ENCODE data around the gene NOX5. TPM values are rescaled to one million over a fixed set of nuclear protein-coding genes. Genes with fewer than 3 reads are reported as not detected.

NOX5 gene
- total RNA-seq, 3 donors from 2014 or later (not counting 1 experiment from before 2014, with no cell fraction given) = 0.20 TPM; not detected in 2

GRCh38 chr15:69037482-69037881 lies 23.0 kb downstream of the NOX5 start:
- no peaks in the 10 kb centered on the region for H3K36me3 ChIP-seq (ENCODE audit: control insufficient read depth, insufficient read depth, low read length)
- ATAC-seq (no peak), DNase-seq (no peak)
- H3K27ac Mint-ChIP-seq = no peak overlapping the region
- no peaks in the 10 kb centered on the region for H3K27me3 ChIP-seq (ENCODE audit: control insufficient read depth, insufficient read depth, low read length)
- H3K9me3 Mint-ChIP-seq = no peaks in the 10 kb centered on the region
- no peak overlapping the region for H3K27ac ChIP-seq (ENCODE audit: low read length)
- H3K27me3 Mint-ChIP-seq (ENCODE audit: low read depth in 2 of 2) = peaks cover 8 to 18% of the 10 kb centered on the region in 2 donors
- no peaks in the 10 kb centered on the region for H3K9me3 ChIP-seq (ENCODE audit: control insufficient read depth, insufficient read depth, low read length)
- H3K4me1 Mint-ChIP-seq = no peaks in the 10 kb centered on the region
- no peak overlapping the region for H3K4me3 Mint-ChIP-seq
- TF ChIP-seq CTCF (IDR thresholded peaks at IDR 0.05) = no peak
- no peak overlapping the region for H3K4me3 ChIP-seq (ENCODE audit: low read length)
- no peaks in the 10 kb centered on the region for H3K36me3 Mint-ChIP-seq
- H3K4me1 ChIP-seq (ENCODE audit: control insufficient read depth, insufficient read depth, low read length) = no peaks in the 10 kb centered on the region
- intact Hi-C loops (cut with micrococcal nuclease) = no loop called here

GRCh38 chr15:69037977-69038376 lies 23.5 kb downstream of the NOX5 start:
- intact Hi-C loops (cut with micrococcal nuclease) = no loop called here
- WGBS (ENCODE audit: insufficient coverage) = 82% methylated on average over 5 of the region's 5 CpGs

GRCh38 chr15:69038508-69038907 lies 24.0 kb downstream of the NOX5 start:
- Histone ChIP-seq H3K27ac (ENCODE audit: low read length) (no peak overlapping the region), H3K4me3 (ENCODE audit: low read length) (no peak overlapping the region), H3K9me3 (ENCODE audit: control insufficient read depth, insufficient read depth, low read length) (no peaks in the 10 kb centered on the region), H3K4me1 (ENCODE audit: control insufficient read depth, insufficient read depth, low read length) (no peaks in the 10 kb centered on the region), H3K27me3 (ENCODE audit: control insufficient read depth, insufficient read depth, low read length) (no peaks in the 10 kb centered on the region), H3K36me3 (ENCODE audit: control insufficient read depth, insufficient read depth, low read length) (no peaks in the 10 kb centered on the region)
- WGBS (ENCODE audit: insufficient coverage) = 93% methylated on average over 3 of the region's 3 CpGs
- intact Hi-C loops (cut with micrococcal nuclease) = no loop called here
- H3K9me3 Mint-ChIP-seq = no peaks in the 10 kb centered on the region
- TF ChIP-seq CTCF (IDR thresholded peaks at IDR 0.05) = no peak
- no peak overlapping the region for H3K27ac Mint-ChIP-seq
- no peak overlapping the region for H3K4me3 Mint-ChIP-seq
- H3K27me3 Mint-ChIP-seq (ENCODE audit: low read depth in 2 of 2) = peaks cover 8 to 18% of the 10 kb centered on the region in 2 donors
- no peaks in the 10 kb centered on the region for H3K36me3 Mint-ChIP-seq
- DNase-seq = no peak
- no peaks in the 10 kb centered on the region for H3K4me1 Mint-ChIP-seq
- ATAC-seq = no peak

More at GRCh38 chr15:69037977-69038376, 23.5 kb downstream of the NOX5 start:
- no peak for DNase-seq
- Histone ChIP-seq H3K36me3 (ENCODE audit: control insufficient read depth, insufficient read depth, low read length) (no peaks in the 10 kb centered on the region), H3K27me3 (ENCODE audit: control insufficient read depth, insufficient read depth, low read length) (no peaks in the 10 kb centered on the region), H3K27ac (ENCODE audit: low read length) (no peak overlapping the region), H3K4me3 (ENCODE audit: low read length) (no peak overlapping the region), H3K9me3 (ENCODE audit: control insufficient read depth, insufficient read depth, low read length) (no peaks in the 10 kb centered on the region), H3K4me1 (ENCODE audit: control insufficient read depth, insufficient read depth, low read length) (no peaks in the 10 kb centered on the region)
- Mint-ChIP-seq H3K9me3 (no peaks in the 10 kb centered on the region), H3K27ac (no peak overlapping the region), H3K36me3 (no peaks in the 10 kb centered on the region), H3K4me3 (no peak overlapping the region), H3K27me3 (ENCODE audit: low read depth in 2 of 2) (peaks cover 8 to 18% of the 10 kb centered on the region in 2 donors), H3K4me1 (no peaks in the 10 kb centered on the region)
- ATAC-seq = no peak
- TF ChIP-seq CTCF (IDR thresholded peaks at IDR 0.05) = no peak

GRCh38 chr15:69039516-69040225 lies 25.2 kb downstream of the NOX5 start:
- no peaks in the 10 kb centered on the region for H3K4me1 ChIP-seq (ENCODE audit: control insufficient read depth, insufficient read depth, low read length)
- TF ChIP-seq CTCF (IDR thresholded peaks at IDR 0.05) = no peak
- no peaks in the 10 kb centered on the region for H3K27me3 ChIP-seq (ENCODE audit: control insufficient read depth, insufficient read depth, low read length)
- H3K36me3 Mint-ChIP-seq = no peaks in the 10 kb centered on the region
- DNase-seq (no peak), ATAC-seq (no peak)
- no peaks in the 10 kb centered on the region for H3K36me3 ChIP-seq (ENCODE audit: control insufficient read depth, insufficient read depth, low read length)
- H3K9me3 Mint-ChIP-seq = no peaks in the 10 kb centered on the region
- intact Hi-C loops (cut with micrococcal nuclease) = no loop called here
- no peaks in the 10 kb centered on the region for H3K4me1 Mint-ChIP-seq
- H3K9me3 ChIP-seq (ENCODE audit: control insufficient read depth, insufficient read depth, low read length) = no peaks in the 10 kb centered on the region
- H3K27ac ChIP-seq (ENCODE audit: low read length) = no peak overlapping the region
- no peak overlapping the region for H3K4me3 ChIP-seq (ENCODE audit: low read length)
- no peak overlapping the region for H3K4me3 Mint-ChIP-seq
- H3K27me3 Mint-ChIP-seq (ENCODE audit: low read depth in 2 of 2) = peaks cover 8 to 18% of the 10 kb centered on the region in 2 donors
- 85% methylated on average over 5 of the region's 6 CpGs for WGBS (ENCODE audit: insufficient coverage)
- no peak overlapping the region for H3K27ac Mint-ChIP-seq
